ENCODE results near the gene EFNA5. TPM values are rescaled to one million over a fixed set of nuclear protein-coding genes. Genes with fewer than 3 reads are reported as not detected.

The EFNA5 gene
- polyA plus RNA-seq, 1 donor from 2014 or later = 4.2 TPM

DNA sequence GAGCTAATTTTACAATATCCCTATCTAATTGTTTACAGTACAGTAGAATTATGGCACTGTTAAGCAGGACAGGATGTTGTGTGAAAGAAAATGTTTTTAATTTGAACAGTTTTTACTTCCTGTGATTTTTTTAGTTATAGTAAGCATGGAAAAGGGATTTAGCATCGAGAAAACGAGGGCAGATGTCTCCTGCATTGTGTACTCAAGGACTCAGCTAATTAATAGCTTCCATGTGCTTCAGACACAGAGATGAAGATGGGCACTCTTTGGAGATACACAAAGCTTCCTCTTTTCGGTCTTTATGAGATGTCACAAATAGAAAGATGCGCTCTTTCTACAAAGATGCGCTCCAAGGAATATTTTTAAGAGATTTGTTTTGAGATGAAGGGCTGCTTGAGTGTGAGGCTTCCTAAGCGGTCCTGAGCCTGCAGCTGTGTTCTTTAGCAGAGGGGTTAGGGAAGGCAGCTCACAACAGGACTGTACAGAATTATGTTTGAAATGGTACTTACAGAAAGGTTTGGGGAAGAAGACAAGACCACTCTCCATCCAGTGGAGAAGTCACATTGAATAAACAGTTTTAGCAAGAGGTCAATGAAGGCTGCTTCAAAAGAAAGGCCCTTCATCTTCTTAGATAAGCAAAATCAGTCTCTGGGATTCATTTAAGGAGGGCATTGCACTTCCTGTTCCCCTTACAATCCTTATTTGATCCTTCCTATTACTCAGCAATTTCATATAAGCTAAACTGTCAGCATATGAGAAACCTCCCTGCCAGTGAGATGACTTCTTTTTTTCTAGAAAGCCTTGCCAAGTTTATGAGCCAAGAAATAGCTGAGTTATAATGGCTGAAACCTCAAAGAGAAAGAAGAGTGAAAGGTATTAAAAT lies 311.5 kb downstream of the EFNA5 start:
- no peak overlapping the region for H3K4me2 ChIP-seq (ENCODE audit: low read length)
- no peaks in the 10 kb centered on the region for H3F3A ChIP-seq (ENCODE audit: insufficient read depth, low read length, poor library complexity, severe bottlenecking)
- no peak overlapping the region for H2AFZ ChIP-seq (ENCODE audit: low read depth, low read length)
- no peaks in the 10 kb centered on the region for H3K9me2 ChIP-seq (ENCODE audit: insufficient read depth, low read length)
- H3K36me3 ChIP-seq (ENCODE audit: insufficient read depth, low read length) = no peaks in the 10 kb centered on the region
- H3K9ac ChIP-seq (ENCODE audit: low read length) = no peak overlapping the region
- H3K79me2 ChIP-seq (replicated peaks; ENCODE audit: insufficient read depth, low read length) = no peaks in the 10 kb centered on the region
- TF ChIP-seq, protein P1, sequence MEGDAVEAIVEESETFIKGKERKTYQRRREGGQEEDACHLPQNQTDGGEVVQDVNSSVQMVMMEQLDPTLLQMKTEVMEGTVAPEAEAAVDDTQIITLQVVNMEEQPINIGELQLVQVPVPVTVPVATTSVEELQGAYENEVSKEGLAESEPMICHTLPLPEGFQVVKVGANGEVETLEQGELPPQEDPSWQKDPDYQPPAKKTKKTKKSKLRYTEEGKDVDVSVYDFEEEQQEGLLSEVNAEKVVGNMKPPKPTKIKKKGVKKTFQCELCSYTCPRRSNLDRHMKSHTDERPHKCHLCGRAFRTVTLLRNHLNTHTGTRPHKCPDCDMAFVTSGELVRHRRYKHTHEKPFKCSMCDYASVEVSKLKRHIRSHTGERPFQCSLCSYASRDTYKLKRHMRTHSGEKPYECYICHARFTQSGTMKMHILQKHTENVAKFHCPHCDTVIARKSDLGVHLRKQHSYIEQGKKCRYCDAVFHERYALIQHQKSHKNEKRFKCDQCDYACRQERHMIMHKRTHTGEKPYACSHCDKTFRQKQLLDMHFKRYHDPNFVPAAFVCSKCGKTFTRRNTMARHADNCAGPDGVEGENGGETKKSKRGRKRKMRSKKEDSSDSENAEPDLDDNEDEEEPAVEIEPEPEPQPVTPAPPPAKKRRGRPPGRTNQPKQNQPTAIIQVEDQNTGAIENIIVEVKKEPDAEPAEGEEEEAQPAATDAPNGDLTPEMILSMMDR (IDR thresholded peaks at IDR 0.05; ENCODE audit: poor library complexity, severe bottlenecking) = no peak
- TF ChIP-seq, protein P2, sequence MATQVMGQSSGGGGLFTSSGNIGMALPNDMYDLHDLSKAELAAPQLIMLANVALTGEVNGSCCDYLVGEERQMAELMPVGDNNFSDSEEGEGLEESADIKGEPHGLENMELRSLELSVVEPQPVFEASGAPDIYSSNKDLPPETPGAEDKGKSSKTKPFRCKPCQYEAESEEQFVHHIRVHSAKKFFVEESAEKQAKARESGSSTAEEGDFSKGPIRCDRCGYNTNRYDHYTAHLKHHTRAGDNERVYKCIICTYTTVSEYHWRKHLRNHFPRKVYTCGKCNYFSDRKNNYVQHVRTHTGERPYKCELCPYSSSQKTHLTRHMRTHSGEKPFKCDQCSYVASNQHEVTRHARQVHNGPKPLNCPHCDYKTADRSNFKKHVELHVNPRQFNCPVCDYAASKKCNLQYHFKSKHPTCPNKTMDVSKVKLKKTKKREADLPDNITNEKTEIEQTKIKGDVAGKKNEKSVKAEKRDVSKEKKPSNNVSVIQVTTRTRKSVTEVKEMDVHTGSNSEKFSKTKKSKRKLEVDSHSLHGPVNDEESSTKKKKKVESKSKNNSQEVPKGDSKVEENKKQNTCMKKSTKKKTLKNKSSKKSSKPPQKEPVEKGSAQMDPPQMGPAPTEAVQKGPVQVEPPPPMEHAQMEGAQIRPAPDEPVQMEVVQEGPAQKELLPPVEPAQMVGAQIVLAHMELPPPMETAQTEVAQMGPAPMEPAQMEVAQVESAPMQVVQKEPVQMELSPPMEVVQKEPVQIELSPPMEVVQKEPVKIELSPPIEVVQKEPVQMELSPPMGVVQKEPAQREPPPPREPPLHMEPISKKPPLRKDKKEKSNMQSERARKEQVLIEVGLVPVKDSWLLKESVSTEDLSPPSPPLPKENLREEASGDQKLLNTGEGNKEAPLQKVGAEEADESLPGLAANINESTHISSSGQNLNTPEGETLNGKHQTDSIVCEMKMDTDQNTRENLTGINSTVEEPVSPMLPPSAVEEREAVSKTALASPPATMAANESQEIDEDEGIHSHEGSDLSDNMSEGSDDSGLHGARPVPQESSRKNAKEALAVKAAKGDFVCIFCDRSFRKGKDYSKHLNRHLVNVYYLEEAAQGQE (IDR thresholded peaks at IDR 0.05; ENCODE audit: borderline replicate concordance) = no peak
- TF ChIP-seq TAF1 (IDR thresholded peaks at IDR 0.05; ENCODE audit: low read depth) (no peak), EZH2 (IDR thresholded peaks at IDR 0.05; ENCODE audit: borderline replicate concordance, insufficient read depth, low read length, poor library complexity, severe bottlenecking) (no peak), RAD21 (conservative IDR thresholded peaks at IDR 0.05) (no peak)
- no peaks in the 10 kb centered on the region for H3K9me3 ChIP-seq (ENCODE audit: low read length)
- H3K27me3 ChIP-seq (ENCODE audit: insufficient read depth, low read depth, low read length) = no peaks in the 10 kb centered on the region
- no peak overlapping the region for H3K4me3 ChIP-seq (ENCODE audit: low read length)
- H4K20me1 ChIP-seq (ENCODE audit: insufficient read depth) = no peaks in the 10 kb centered on the region
- no peak overlapping the region for H3K27ac ChIP-seq (ENCODE audit: low read length)

DNA sequence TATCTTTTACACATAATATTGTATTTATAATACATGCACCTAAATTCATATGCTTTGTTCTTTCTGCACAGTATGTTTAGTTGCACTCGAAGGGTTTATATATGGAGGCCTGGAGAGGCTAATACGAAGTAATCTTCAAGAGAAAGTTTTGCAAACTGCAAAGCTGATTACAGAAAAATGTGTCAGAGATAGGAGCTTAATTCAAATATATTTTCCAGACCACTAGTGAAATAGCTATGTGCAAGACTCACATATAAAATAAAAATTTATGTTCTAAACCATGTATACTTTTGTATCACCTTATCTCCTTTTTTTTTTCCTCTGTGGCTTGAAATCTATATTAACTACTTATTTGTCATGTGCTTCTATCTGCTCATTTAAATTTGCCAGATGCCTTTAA lies 313.8 kb downstream of the EFNA5 start:
- no peaks in the 10 kb centered on the region for H4K20me1 ChIP-seq (ENCODE audit: insufficient read depth)
- no peak overlapping the region for H2AFZ ChIP-seq (ENCODE audit: low read depth, low read length)
- no peak for TF ChIP-seq MXI1 (conservative IDR thresholded peaks at IDR 0.05; ENCODE audit: poor library complexity, severe bottlenecking)
- TF ChIP-seq POLR2AphosphoS5 (IDR thresholded peaks at IDR 0.05) = no peak
- no peak for TF ChIP-seq EZH2 (IDR thresholded peaks at IDR 0.05; ENCODE audit: borderline replicate concordance, insufficient read depth, low read length, poor library complexity, severe bottlenecking)
- no peak for TF ChIP-seq EP300 (conservative IDR thresholded peaks at IDR 0.05; ENCODE audit: poor library complexity, severe bottlenecking)
- no peak for TF ChIP-seq TAF1 (IDR thresholded peaks at IDR 0.05; ENCODE audit: low read depth)
- TF ChIP-seq, protein P2 (IDR thresholded peaks at IDR 0.05; ENCODE audit: borderline replicate concordance) = no peak
- TF ChIP-seq RAD21 (conservative IDR thresholded peaks at IDR 0.05) = no peak
- TF ChIP-seq, protein P1 (IDR thresholded peaks at IDR 0.05; ENCODE audit: poor library complexity, severe bottlenecking) = no peak
- no peak for TF ChIP-seq SMC3 (conservative IDR thresholded peaks at IDR 0.05; ENCODE audit: poor library complexity)
- H3K4me2 ChIP-seq (ENCODE audit: low read length) = no peak overlapping the region
- H3K9me3 ChIP-seq (ENCODE audit: low read length) = no peaks in the 10 kb centered on the region
- H3K27ac ChIP-seq (ENCODE audit: low read length) = no peak overlapping the region
- H3F3A ChIP-seq (ENCODE audit: insufficient read depth, low read length, poor library complexity, severe bottlenecking) = no peaks in the 10 kb centered on the region
- H3K79me2 ChIP-seq (replicated peaks; ENCODE audit: insufficient read depth, low read length) = no peaks in the 10 kb centered on the region
- no peaks in the 10 kb centered on the region for H3K27me3 ChIP-seq (ENCODE audit: insufficient read depth, low read depth, low read length)
- no peaks in the 10 kb centered on the region for H3K9me2 ChIP-seq (ENCODE audit: insufficient read depth, low read length)
- H3K4me3 ChIP-seq (ENCODE audit: low read length) = no peak overlapping the region
- H3K9ac ChIP-seq (ENCODE audit: low read length) = no peak overlapping the region
- H3K36me3 ChIP-seq (ENCODE audit: insufficient read depth, low read length) = no peaks in the 10 kb centered on the region

All from neural cell (in vitro differentiated cells).